Loucy (cell line): ENCODE data around the gene DGCR2.

Experiments
- EZH2phosphoT487 ChIP-seq: fragments of 200-600 bp; IDR thresholded peaks from 2 replicates; pipeline ENCODE4 v1.6.1; 2018; ENCODE audit warnings: antibody characterized with exemption, mild to moderate bottlenecking, moderate library complexity, borderline replicate concordance
- TF ChIP-seq, protein P1 (sequence below): fragments of 200-600 bp; sonication (generic); conservative IDR thresholded peaks from 2 replicates; pipeline ENCODE4 v1.5.1; 2014; ENCODE audit warnings: mild to moderate bottlenecking, antibody characterized with exemption, low read length

DNA sequence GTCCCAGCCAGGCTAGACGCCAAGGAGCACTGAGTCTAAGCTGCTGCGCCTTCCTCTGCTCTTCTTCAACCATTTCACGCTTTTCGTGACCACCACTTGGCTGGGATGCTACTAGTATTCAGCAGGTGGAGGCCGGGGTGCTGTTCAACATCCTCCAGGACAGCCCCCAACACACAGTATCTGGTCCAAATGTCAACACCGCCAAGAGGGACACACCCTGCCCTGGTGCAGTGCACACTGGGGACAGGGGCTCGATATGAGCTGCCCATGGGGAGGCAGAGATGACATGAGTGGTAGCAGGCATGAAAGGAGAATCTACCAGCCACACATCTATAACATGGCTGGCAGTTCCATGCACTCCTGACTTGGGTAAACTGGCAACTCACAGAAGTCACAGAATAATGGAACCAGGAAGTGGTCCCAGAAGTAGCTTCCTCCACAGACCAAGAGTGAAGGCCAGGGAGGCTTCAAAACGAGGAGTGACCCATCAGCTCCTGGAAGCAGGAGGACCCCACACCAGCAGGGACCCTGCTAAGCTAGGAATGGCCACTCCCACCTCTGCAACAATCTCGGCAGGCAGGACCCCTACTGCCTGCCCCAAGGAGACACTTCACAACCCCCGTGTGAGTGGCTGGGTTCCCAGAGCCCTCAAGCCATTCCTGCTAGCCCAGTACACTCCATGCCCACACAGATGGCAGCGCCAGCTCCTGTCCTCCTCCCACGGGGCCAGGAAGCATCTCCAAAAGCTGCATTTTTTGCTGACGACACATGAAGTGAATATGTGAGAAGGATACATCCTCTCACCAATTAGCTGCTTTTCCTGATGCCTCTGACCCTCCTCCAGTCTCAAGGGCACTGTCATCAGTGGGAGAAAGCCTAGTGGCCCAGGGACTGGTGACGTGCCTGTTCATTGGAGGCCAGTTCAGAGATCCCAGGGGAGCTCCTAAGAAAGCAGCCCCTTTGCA is 78.8 kb downstream of the DGCR2 start:
- TF ChIP-seq, protein P1, sequence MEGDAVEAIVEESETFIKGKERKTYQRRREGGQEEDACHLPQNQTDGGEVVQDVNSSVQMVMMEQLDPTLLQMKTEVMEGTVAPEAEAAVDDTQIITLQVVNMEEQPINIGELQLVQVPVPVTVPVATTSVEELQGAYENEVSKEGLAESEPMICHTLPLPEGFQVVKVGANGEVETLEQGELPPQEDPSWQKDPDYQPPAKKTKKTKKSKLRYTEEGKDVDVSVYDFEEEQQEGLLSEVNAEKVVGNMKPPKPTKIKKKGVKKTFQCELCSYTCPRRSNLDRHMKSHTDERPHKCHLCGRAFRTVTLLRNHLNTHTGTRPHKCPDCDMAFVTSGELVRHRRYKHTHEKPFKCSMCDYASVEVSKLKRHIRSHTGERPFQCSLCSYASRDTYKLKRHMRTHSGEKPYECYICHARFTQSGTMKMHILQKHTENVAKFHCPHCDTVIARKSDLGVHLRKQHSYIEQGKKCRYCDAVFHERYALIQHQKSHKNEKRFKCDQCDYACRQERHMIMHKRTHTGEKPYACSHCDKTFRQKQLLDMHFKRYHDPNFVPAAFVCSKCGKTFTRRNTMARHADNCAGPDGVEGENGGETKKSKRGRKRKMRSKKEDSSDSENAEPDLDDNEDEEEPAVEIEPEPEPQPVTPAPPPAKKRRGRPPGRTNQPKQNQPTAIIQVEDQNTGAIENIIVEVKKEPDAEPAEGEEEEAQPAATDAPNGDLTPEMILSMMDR = no peak
- no peak for TF ChIP-seq EZH2phosphoT487
